Neutrophil (primary cell): ENCODE data around the gene PNMA6E.
"Not testable (repeated sequence)": the region's sequence is repeated elsewhere in the genome, so short reads cannot be mapped to it uniquely, and the experiment has no call there.

Source experiments
- H3K27ac ChIP-seq: fragments of 200-600 bp; sonication (generic); 2 replicates; pipeline ENCODE4 v1.5.1; 2016; ENCODE audit warnings: mild to moderate bottlenecking, moderate library complexity
- H3K27me3 ChIP-seq: fragments of 200-600 bp; sonication (generic); 2 replicates; pipeline ENCODE4 v1.6.0; 2016; ENCODE audit warnings: mild to moderate bottlenecking
- H3K36me3 ChIP-seq: fragments of 200-600 bp; sonication (generic); 2 replicates; pipeline ENCODE4 v1.5.1; 2017
- H3K4me1 ChIP-seq, 2 experiments: fragments of 200-600 bp in 1 of 2; sonication (generic) in 1 of 2; 1 replicate in 1 of 2; 2 replicates in 1 of 2; pipeline versions ENCODE4 v1.5.1 to v1.6.1; 2013 to 2016; ENCODE audit warnings: low read depth in 1 of 2, low read length in 1 of 2, mild to moderate bottlenecking in 1 of 2, moderate library complexity in 1 of 2; ENCODE audit not compliant: control insufficient read depth in 1 of 2, insufficient read depth in 1 of 2
- H3K4me3 ChIP-seq, 2 experiments: fragments of 200-600 bp in 1 of 2; sonication (generic) in 1 of 2; 1 replicate in 1 of 2; 2 replicates in 1 of 2; pipeline ENCODE4 v1.5.1; 2013 to 2016; ENCODE audit warnings: low read depth in 1 of 2, low read length in 1 of 2, mild to moderate bottlenecking in 1 of 2, moderate library complexity in 1 of 2
- H3K9me3 ChIP-seq: fragments of 200-600 bp; sonication (generic); 2 replicates; pipeline ENCODE4 v1.5.1; 2016
- CTCF ChIP-seq: fragments of 200-600 bp; sonication (generic); IDR thresholded peaks from 2 replicates; pipeline ENCODE4 v1.5.1; 2016; ENCODE audit warnings: antibody characterized with exemption

Gene PNMA6E

GRCh38 chrX:153397256-153397960 is 3.7 kb downstream of the PNMA6E start:
- Histone ChIP-seq H3K27me3 (no peaks in the 10 kb centered on the region), H3K4me3 (no peak overlapping the region), H3K27ac (no peak overlapping the region), H3K4me1 (peaks cover 9 to 11% of the 10 kb centered on the region in 2 experiments), H3K9me3 (no peaks in the 10 kb centered on the region), H3K36me3 (no peaks in the 10 kb centered on the region)
- TF ChIP-seq CTCF: no peak

GRCh38 chrX:153396320-153397195 is 4.6 kb downstream of the PNMA6E start:
- no peak for TF ChIP-seq CTCF
- Histone ChIP-seq H3K4me3 (no peak overlapping the region), H3K4me1 (peaks cover 9 to 11% of the 10 kb centered on the region in 2 experiments), H3K9me3 (no peaks in the 10 kb centered on the region), H3K27me3 (no peaks in the 10 kb centered on the region), H3K27ac (no peak overlapping the region), H3K36me3 (no peaks in the 10 kb centered on the region)

- Histone ChIP-seq H3K4me1 (peaks cover 9 to 11% of the 10 kb centered on the region in 2 experiments), H3K4me3 (no peak overlapping the region), H3K9me3 (no peaks in the 10 kb centered on the region), H3K27ac (no peak overlapping the region), H3K27me3 (no peaks in the 10 kb centered on the region), H3K36me3 (no peaks in the 10 kb centered on the region)
- no peak for TF ChIP-seq CTCF
Measured at GRCh38 chrX:153395613-153396319, 5.4 kb downstream of the PNMA6E start.

- TF ChIP-seq CTCF: no peak
- H3K27ac ChIP-seq: no peak overlapping the region
- peaks cover under 1 to 3% of the 10 kb centered on the region in 2 experiments for H3K4me1 ChIP-seq
- no peaks in the 10 kb centered on the region for H3K27me3 ChIP-seq
- no peaks in the 10 kb centered on the region for H3K36me3 ChIP-seq
- no peak overlapping the region for H3K4me3 ChIP-seq
- no peaks in the 10 kb centered on the region for H3K9me3 ChIP-seq
Measured at GRCh38 chrX:153394612-153395011, 6.5 kb downstream of the PNMA6E start.

GRCh38 chrX:153392642-153393321 is 8.4 kb downstream of the PNMA6E start:
- Histone ChIP-seq H3K4me3 (no peak overlapping the region), H3K27me3 (no peaks in the 10 kb centered on the region), H3K36me3 (no peaks in the 10 kb centered on the region), H3K4me1 (no peaks in the 10 kb centered on the region), H3K27ac (no peak overlapping the region), H3K9me3 (no peaks in the 10 kb centered on the region)
- TF ChIP-seq CTCF: no peak

- H3K27ac ChIP-seq, H3K9me3 ChIP-seq, H3K4me1 ChIP-seq, H3K27me3 ChIP-seq, H3K36me3 ChIP-seq, H3K4me3 ChIP-seq: not testable (repeated sequence)
Measured at GRCh38 chrX:153389460-153389768, 11.7 kb downstream of the PNMA6E start.
